Heart right ventricle (tissue), 16 donors: ENCODE results near the gene CYP27A1. TPM values are rescaled to one million over a fixed set of nuclear protein-coding genes. Genes with fewer than 3 reads are reported as not detected.
A peak's percentile ranks its signal among the peaks of the same experiment; 100 is the strongest.

Experiments
- ATAC-seq, 8 donors: fragments of 200-7000 bp; cut with Tn5 transposase; one replicate each; pipeline ENCODE4 v1.9.1; 2020; ENCODE audit warnings: mild to moderate bottlenecking in 8 of 8, moderate library complexity in 8 of 8, moderate number of reproducible peaks in 1 of 8
- DNase-seq, 2 donors: peaks; one replicate each; pipeline ENCODE4 v3.0.0-alpha.2; 2020
- H3K27ac ChIP-seq, 10 donors: fragments of 200-600 bp; sonication (generic) in 2 of 10; one replicate each; pipeline versions ENCODE4 v1.5.0 to v1.8.0; 2020 to 2022; ENCODE audit warnings: mild to moderate bottlenecking in 3 of 10
- H3K27me3 ChIP-seq, 7 donors: fragments of 200-600 bp; one replicate each; pipeline ENCODE4 v1.8.0; 2021 to 2022; ENCODE audit warnings: mild to moderate bottlenecking in 2 of 7
- H3K36me3 ChIP-seq, 9 donors: fragments of 200-600 bp; sonication (generic) in 1 of 9; one replicate each; pipeline versions ENCODE4 v1.5.0 to v1.8.0; 2020 to 2022; ENCODE audit warnings: mild to moderate bottlenecking in 2 of 9
- H3K4me1 ChIP-seq, 9 donors: fragments of 200-600 bp; sonication (generic) in 1 of 9; one replicate each; pipeline versions ENCODE4 v1.5.0 to v1.8.0; 2020 to 2022; ENCODE audit warnings: mild to moderate bottlenecking in 4 of 9
- H3K4me3 ChIP-seq, 10 donors: fragments of 200-600 bp; sonication (generic) in 2 of 10; one replicate each; pipeline versions ENCODE4 v1.5.0 to v1.8.0; 2020 to 2022; ENCODE audit warnings: mild to moderate bottlenecking in 7 of 10, moderate library complexity in 2 of 10
- H3K9me3 ChIP-seq, 11 donors: fragments of 200-600 bp in 10 of 11; sonication (generic) in 2 of 11; one replicate each; pipeline versions ENCODE4 v1.5.0 to v1.8.0; 2013 to 2022; ENCODE audit warnings: mild to moderate bottlenecking in 2 of 11, control low read depth in 1 of 11, moderate library complexity in 1 of 11
- CTCF ChIP-seq, 9 donors: fragments of 200-600 bp; sonication (generic) in 2 of 9; IDR thresholded peaks; one replicate each; pipeline versions ENCODE4 v1.5.0 to v1.8.0; 2021 to 2022; ENCODE audit warnings: antibody characterized with exemption in 9 of 9, mild to moderate bottlenecking in 5 of 9, moderate library complexity in 1 of 9
- WGBS, 2 donors: extraction: QIAGEN DNeasy Blood & Tissue Kit; methylation state at CpG; one replicate each; pipeline ENCODE4 v1.1.7; 2013; ENCODE audit warnings: inconsistent platforms in 1 of 2; 5-methylcytosine and 5-hydroxymethylcytosine counted together
- intact Hi-C, 10 donors: fragments of 100-400 bp; cut with DNase I; formaldehyde crosslinking; loops; one replicate each; pipeline versions ENCODE4 v1.11.1 to v1.14.2; 2022
- polyA plus RNA-seq, 2 donors: library from polyadenylated mRNA; stranded (reverse); fragments of 200-250 nt; gene quantifications; one replicate each; pipeline ENCODE4 v1.2.3, GENCODE V29; 2013
- total RNA-seq, 10 donors: library from RNA; stranded (reverse); fragmentation: NEBNext Ultra II Directional in 3 of 10; extraction: Animal tissue kit (Norgen Biotek cat#: 25700) in 3 of 10; gene quantifications; one replicate each; pipeline versions ENCODE4 v1.2.1 to v1.2.4, GENCODE V29; 2021 to 2023
- donor health status: Arrhythmogenic right ventricular cardiomyopathy.
- donor health status: ischemic (EF 13 %, LVEDD 7.1; RV severe dilation, severe dysfunction).
- donor health status: healthy with polysubstance abuse.
- donor health status: DM: no; HTN: yes; CAD: no.
- donor health status: DM: no; HTN: no; CAD: no.
- donor health status: ischemic (EF 25% LVEDD 6.9; RV normal size, moderate dysfunction).
- donor health status: ischemic (EF 25% LVEDD 5.7; RV mildly dilated, moderate dysfunction).
- donor health status: healthy.
- donor health status: DM: yes; HTN: yes; CAD: no.
- donor health status: Ischemic cardiomyopathy.
- donor health status: ischemic (EF 35%, LVEDD 5.7; RV mildly dilated, moderate dysfunction).
- donor health status: nonischemic (EF 11% LVEDD 7.7; RV severe dilation, severe dysfunction).
- donor health status: DM: yes; HTN: yes; CAD: no.
- donor health status: PGD.
- donor health status: ischemic (EF 29% LVEDD 5.4; RV normal size, mild dysfunction).
- donor health status: nonischemic (EF 23%, LVEDD 6.1; RV moderate dilation, normal function).

CYP27A1 gene
- total and polyA plus RNA-seq, 12 donors: 3.7 to 12.8 (median 7.6) TPM

GRCh38 chr2:218851286-218851685, 69.3 kb downstream of the CYP27A1 start:
- H3K36me3 ChIP-seq: no peaks in the 10 kb centered on the region
- no peaks in the 10 kb centered on the region for H3K9me3 ChIP-seq
- TF ChIP-seq CTCF (IDR thresholded peaks at IDR 0.05): no peak
- H3K27me3 ChIP-seq: peaks cover 0 to 85% (median 79%) of the 10 kb centered on the region in 7 donors
- H3K27ac ChIP-seq: no peak overlapping the region
- H3K4me3 ChIP-seq: no peak overlapping the region
- no peak for DNase-seq
- no peak for ATAC-seq
- WGBS, 2 donors: 32 to 36% methylated on average over 3 of the region's 3 CpGs
- no peaks in the 10 kb centered on the region for H3K4me1 ChIP-seq
- intact Hi-C loops: loop anchor here in 3 of 10 donors (5.0 to 10.0 kb wide), 2 partner anchors 304 to 394 kb away; no protein-coding TSS in a partner anchor

- Histone ChIP-seq H3K36me3 (no peaks in the 10 kb centered on the region), H3K27me3 (peaks cover 0 to 96% (median 82%) of the 10 kb centered on the region in 7 donors), H3K4me3 (no peak overlapping the region), H3K4me1 (peaks cover 0 to 9% (median 0%) of the 10 kb centered on the region in 9 donors), H3K27ac (no peak overlapping the region), H3K9me3 (no peaks in the 10 kb centered on the region)
- ATAC-seq (peak in 7 of 8 donors; percentile 16 to 69 (median 52)), DNase-seq (peak in 1 of 2 donors; percentile 34)
- TF ChIP-seq CTCF (IDR thresholded peaks at IDR 0.05): peak; percentile 31 to 77 (median 70)
- intact Hi-C loops: loop anchor here in 4 of 10 donors (1.0 to 10.0 kb wide), 4 partner anchors 45 to 396 kb away; no protein-coding TSS in a partner anchor
- WGBS, 2 donors: 18 to 24% methylated on average over 16 of the region's 16 CpGs
These were observed 71.1 kb downstream of the CYP27A1 start for GRCh38 chr2:218852911-218853667.

GRCh38 chr2:218853766-218854165, 71.8 kb downstream of the CYP27A1 start:
- H3K27me3 ChIP-seq: peaks cover 0 to 95% (median 82%) of the 10 kb centered on the region in 7 donors
- intact Hi-C loops: loop anchor here in 4 of 10 donors (1.0 to 10.0 kb wide), 4 partner anchors 45 to 396 kb away; no protein-coding TSS in a partner anchor
- no peak for TF ChIP-seq CTCF (IDR thresholded peaks at IDR 0.05)
- no peaks in the 10 kb centered on the region for H3K36me3 ChIP-seq
- no peak for DNase-seq
- no peaks in the 10 kb centered on the region for H3K9me3 ChIP-seq
- H3K27ac ChIP-seq: no peak overlapping the region
- 34 to 45% methylated on average over 5 of the region's 5 CpGs for WGBS, 2 donors
- peaks cover 0 to 10% (median 0%) of the 10 kb centered on the region in 9 donors for H3K4me1 ChIP-seq
- H3K4me3 ChIP-seq: no peak overlapping the region
- no peak for ATAC-seq

GRCh38 chr2:218854860-218855259, 72.9 kb downstream of the CYP27A1 start:
- ATAC-seq (no peak), DNase-seq (no peak)
- Histone ChIP-seq H3K27me3 (peaks cover 2 to 96% (median 80%) of the 10 kb centered on the region in 7 donors), H3K4me1 (peaks cover 0 to 16% (median 5%) of the 10 kb centered on the region in 9 donors), H3K36me3 (no peaks in the 10 kb centered on the region), H3K4me3 (no peak overlapping the region), H3K27ac (no peak overlapping the region), H3K9me3 (no peaks in the 10 kb centered on the region)
- TF ChIP-seq CTCF (IDR thresholded peaks at IDR 0.05): no peak
- 27 to 61% methylated on average over 5 of the region's 5 CpGs for WGBS, 2 donors
- intact Hi-C loops: loop anchor here in 3 of 10 donors (5.0 to 10.0 kb wide), 2 partner anchors 300 to 398 kb away; no protein-coding TSS in a partner anchor
